Spleen (tissue), 11 donors: ENCODE results near the gene ATP11C. TPM values are rescaled to one million over a fixed set of nuclear protein-coding genes. Genes with fewer than 3 reads are reported as not detected.

Source experiments
- DNase-seq: peaks from one replicate; pipeline ENCODE4 v3.0.0-alpha.2; 2020
- H3K27ac ChIP-seq, 8 donors: fragments of 200-600 bp; sonication (generic) in 7 of 8; 1 replicate in 4 of 8; 2 replicates in 4 of 8; pipeline versions ENCODE4 v1.5.0 to v1.8.0; 2016 to 2021; ENCODE audit warnings: inconsistent platforms in 4 of 8, mild to moderate bottlenecking in 4 of 8, moderate library complexity in 1 of 8
- H3K27me3 ChIP-seq, 7 donors: fragments of 200-600 bp; sonication (generic) in 6 of 7; replicated peaks in 1 of 7; 1 replicate in 4 of 7; 2 replicates in 3 of 7; pipeline versions ENCODE4 v1.5.0 to v1.8.0; 2016 to 2021; ENCODE audit warnings: inconsistent platforms in 3 of 7, mild to moderate bottlenecking in 1 of 7
- H3K36me3 ChIP-seq, 6 donors: fragments of 200-600 bp; sonication (generic) in 5 of 6; 1 replicate in 4 of 6; 2 replicates in 2 of 6; pipeline versions ENCODE4 v1.5.0 to v1.8.0; 2016 to 2021; ENCODE audit warnings: inconsistent platforms in 2 of 6
- H3K4me1 ChIP-seq, 6 donors: fragments of 200-600 bp; sonication (generic) in 5 of 6; 1 replicate in 3 of 6; 2 replicates in 3 of 6; pipeline versions ENCODE4 v1.5.0 to v1.8.0; 2016 to 2021; ENCODE audit warnings: inconsistent platforms in 3 of 6
- H3K4me3 ChIP-seq, 8 donors: fragments of 200-600 bp; sonication (generic) in 7 of 8; 1 replicate in 4 of 8; 2 replicates in 4 of 8; pipeline versions ENCODE4 v1.5.0 to v1.8.0; 2016 to 2021; ENCODE audit warnings: inconsistent platforms in 4 of 8, mild to moderate bottlenecking in 4 of 8, moderate library complexity in 2 of 8
- H3K9me3 ChIP-seq, 8 donors: fragments of 200-600 bp; sonication (generic) in 7 of 8; 1 replicate in 4 of 8; 2 replicates in 4 of 8; pipeline versions ENCODE4 v1.5.0 to v1.8.0; 2016 to 2021; ENCODE audit warnings: inconsistent platforms in 4 of 8
- POLR2A ChIP-seq, 3 donors: fragments of 450-650 bp; IDR thresholded peaks; one replicate each; pipeline ENCODE4 v1.5.1; 2017; ENCODE audit warnings: antibody characterized with exemption in 3 of 3, mild to moderate bottlenecking in 1 of 3
- POLR2AphosphoS5 ChIP-seq, 3 donors: sonication (generic); formaldehyde crosslinking; IDR thresholded peaks; one replicate each; pipeline ENCODE4 v1.5.1; 2017; ENCODE audit warnings: antibody characterized with exemption in 3 of 3
- WGBS, 5 donors: extraction: QIAGEN DNeasy Blood & Tissue Kit in 3 of 5; methylation state at CpG; one replicate each; pipeline versions ENCODE4 v1.1.5 to v1.1.7; 2013 to 2018; 5-methylcytosine and 5-hydroxymethylcytosine counted together
- intact Hi-C: fragments of 100-400 bp; cut with DNase I; formaldehyde crosslinking; loops from one replicate; pipeline ENCODE4 v1.15.0; 2023; ENCODE audit warnings: low total_unique reads
- microRNA-seq, 3 donors: library from miRNA; unstranded; fragments of <30 nt; microRNA quantifications; one replicate each; pipeline versions ENCODE4 to v1.1.0, GENCODE V29; 2019 to 2020
- polyA plus RNA-seq, 3 donors: library from polyadenylated mRNA; stranded (reverse); fragments of 200-250 nt; gene quantifications; one replicate each; pipeline ENCODE4 v1.2.1, GENCODE V29; 2013
- small RNA-seq, 4 donors: library from RNA; depleted of rRNA; stranded (forward); fragments of <200 nt; gene quantifications; one replicate each; pipeline ENCODE3, GENCODE V24; 2016
- total RNA-seq, 7 donors: library from RNA; depleted of rRNA in 3 of 7; stranded (reverse); fragments of >200 nt in 3 of 7; fragmentation: NEBNext Ultra II Directional in 4 of 7; extraction: Animal tissue kit (Norgen Biotek cat#: 25700) in 4 of 7; gene quantifications; one replicate each; pipeline versions ENCODE4 v1.1.0 to v1.2.1, GENCODE V29; 2016 to 2021
- TF ChIP-seq, protein P1 (sequence below), 11 experiments: fragments of 200-600 bp in 7 of 11; fragments of 450-650 bp in 4 of 11; sonication (generic) in 4 of 11; IDR thresholded peaks in 8 of 11; conservative IDR thresholded peaks in 3 of 11; 1 replicate in 7 of 11; 2 replicates in 4 of 11; pipeline versions ENCODE4 v1.4.0 to v1.8.0; 2016 to 2021; ENCODE audit warnings: antibody characterized with exemption in 11 of 11, inconsistent platforms in 4 of 11, mild to moderate bottlenecking in 1 of 11
- donor health status: healthy with polysubstance abuse.
- donor health status: DM: no; HTN: no; CAD: no; lungs with moderate emphysema.
- donor health status: DM: no; HTN: no; CAD: no.
- donor health status: Bipolar disorder and iron deficiency.
- donor health status: healthy.
- donor health status: DM: no; HTN: no; CAD: no.
- donor health status: DM: yes; HTN: yes; CAD: no.

The ATP11C gene
- total and polyA plus RNA-seq, 10 donors = 6.0 to 52.2 (median 28.8) TPM

GRCh38 chrX:139680356-139680755 lies 252.5 kb downstream of the ATP11C start:
- Histone ChIP-seq H3K9me3 (peaks cover 0 to 17% (median 0%) of the 10 kb centered on the region in 8 donors), H3K4me1 (no peaks in the 10 kb centered on the region), H3K36me3 (no peaks in the 10 kb centered on the region), H3K27ac (no peak overlapping the region), H3K27me3 (no peaks in the 10 kb centered on the region), H3K4me3 (no peak overlapping the region)
- TF ChIP-seq POLR2A (IDR thresholded peaks at IDR 0.05) = no peak
- no peak for TF ChIP-seq POLR2AphosphoS5 (IDR thresholded peaks at IDR 0.05)
- TF ChIP-seq, protein P1, sequence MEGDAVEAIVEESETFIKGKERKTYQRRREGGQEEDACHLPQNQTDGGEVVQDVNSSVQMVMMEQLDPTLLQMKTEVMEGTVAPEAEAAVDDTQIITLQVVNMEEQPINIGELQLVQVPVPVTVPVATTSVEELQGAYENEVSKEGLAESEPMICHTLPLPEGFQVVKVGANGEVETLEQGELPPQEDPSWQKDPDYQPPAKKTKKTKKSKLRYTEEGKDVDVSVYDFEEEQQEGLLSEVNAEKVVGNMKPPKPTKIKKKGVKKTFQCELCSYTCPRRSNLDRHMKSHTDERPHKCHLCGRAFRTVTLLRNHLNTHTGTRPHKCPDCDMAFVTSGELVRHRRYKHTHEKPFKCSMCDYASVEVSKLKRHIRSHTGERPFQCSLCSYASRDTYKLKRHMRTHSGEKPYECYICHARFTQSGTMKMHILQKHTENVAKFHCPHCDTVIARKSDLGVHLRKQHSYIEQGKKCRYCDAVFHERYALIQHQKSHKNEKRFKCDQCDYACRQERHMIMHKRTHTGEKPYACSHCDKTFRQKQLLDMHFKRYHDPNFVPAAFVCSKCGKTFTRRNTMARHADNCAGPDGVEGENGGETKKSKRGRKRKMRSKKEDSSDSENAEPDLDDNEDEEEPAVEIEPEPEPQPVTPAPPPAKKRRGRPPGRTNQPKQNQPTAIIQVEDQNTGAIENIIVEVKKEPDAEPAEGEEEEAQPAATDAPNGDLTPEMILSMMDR (IDR thresholded peaks at IDR 0.05 in 8 of 11, conservative IDR thresholded peaks at IDR 0.05 in 3 of 11) = no peak
- intact Hi-C loops = no loop called here
- no peak for DNase-seq
- 55 to 89% (median 75%) methylated on average over 3 of the region's 3 CpGs for WGBS, 5 donors

Small RNAs within 50 kb of the gene (microRNA-seq; reads per million reads assigned to microRNA genes)
- 148 to 231 (median 190) reads per million in 3 donors for gene MIR505

Small RNAs within 50 kb of the gene (small RNA-seq; reads per million reads assigned to genes)
- gene MIR505 (1.4 to 3.3 (median 2.1) reads per million in 4 donors), gene RF00425 (0 to 0.07 (median 0) reads per million in 4 donors), gene RF01210 (0 reads per million in 4 donors), gene RNU6ATAC23P (0 reads per million in 4 donors)

Other genes with a start within 250 kb of the ATP11C start
- 1 to 10 TPM in 4 of 7 donors, under 1 TPM in 3; 0.51 to 3.7 (median 1.1) TPM for gene MCF2, start 224.9 kb downstream of the ATP11C start, total RNA-seq
- gene MCF2, start 224.9 kb downstream of the ATP11C start, polyA plus RNA-seq = 1 to 10 TPM in 1 of 3 donors, under 1 TPM in 2; 0.79 to 2.6 (median 1.00) TPM
- not detected for gene CXorf66, start 32.5 kb upstream of the ATP11C start, total RNA-seq
- gene CXorf66, start 32.5 kb upstream of the ATP11C start, polyA plus RNA-seq = not detected